NCI-H510A (cell line): Measurements from ENCODE around the gene STRA6.

Source experiments
- DNase-seq: peaks from one replicate; lab custom pipeline; 2025; lab: John Stamatoyannopoulos, UW

The STRA6 gene, protein sequence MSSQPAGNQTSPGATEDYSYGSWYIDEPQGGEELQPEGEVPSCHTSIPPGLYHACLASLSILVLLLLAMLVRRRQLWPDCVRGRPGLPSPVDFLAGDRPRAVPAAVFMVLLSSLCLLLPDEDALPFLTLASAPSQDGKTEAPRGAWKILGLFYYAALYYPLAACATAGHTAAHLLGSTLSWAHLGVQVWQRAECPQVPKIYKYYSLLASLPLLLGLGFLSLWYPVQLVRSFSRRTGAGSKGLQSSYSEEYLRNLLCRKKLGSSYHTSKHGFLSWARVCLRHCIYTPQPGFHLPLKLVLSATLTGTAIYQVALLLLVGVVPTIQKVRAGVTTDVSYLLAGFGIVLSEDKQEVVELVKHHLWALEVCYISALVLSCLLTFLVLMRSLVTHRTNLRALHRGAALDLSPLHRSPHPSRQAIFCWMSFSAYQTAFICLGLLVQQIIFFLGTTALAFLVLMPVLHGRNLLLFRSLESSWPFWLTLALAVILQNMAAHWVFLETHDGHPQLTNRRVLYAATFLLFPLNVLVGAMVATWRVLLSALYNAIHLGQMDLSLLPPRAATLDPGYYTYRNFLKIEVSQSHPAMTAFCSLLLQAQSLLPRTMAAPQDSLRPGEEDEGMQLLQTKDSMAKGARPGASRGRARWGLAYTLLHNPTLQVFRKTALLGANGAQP

GRCh38 chr15:74202452-74203401, at the start of gene STRA6:
Gene STRA6 (minus strand): TSS chr15:74202787. CDS start chr15:74202267, 520 bp downstream.
- DNase-seq = peak; percentile 74

- DNase-seq = no peak
These were observed 49.7 kb upstream of the STRA6 start for GRCh38 chr15:74252291-74252690.

GRCh38 chr15:74251131-74251811, 48.7 kb upstream of the STRA6 start:
- DNase-seq = no peak

DNA sequence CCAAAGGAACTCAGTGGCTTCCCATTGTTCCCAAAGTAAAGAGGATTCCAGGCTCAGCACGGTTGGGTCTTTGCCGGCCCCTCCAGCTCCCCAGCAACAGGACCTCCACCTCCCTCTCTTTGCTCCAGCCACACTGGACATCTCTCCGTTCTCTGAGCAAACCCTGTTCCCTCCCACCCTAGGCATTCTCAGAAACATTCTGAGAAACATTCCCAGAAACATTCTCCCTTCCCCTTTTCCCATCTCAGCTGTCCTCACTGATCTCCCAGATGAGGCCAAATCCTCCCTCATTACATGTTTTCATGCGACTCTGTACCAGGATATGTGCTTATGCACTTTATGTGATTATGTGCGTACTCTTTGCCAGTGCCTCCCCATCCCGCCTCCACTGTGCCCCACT, 47.7 kb upstream of the STRA6 start:
- DNase-seq = no peak

DNA sequence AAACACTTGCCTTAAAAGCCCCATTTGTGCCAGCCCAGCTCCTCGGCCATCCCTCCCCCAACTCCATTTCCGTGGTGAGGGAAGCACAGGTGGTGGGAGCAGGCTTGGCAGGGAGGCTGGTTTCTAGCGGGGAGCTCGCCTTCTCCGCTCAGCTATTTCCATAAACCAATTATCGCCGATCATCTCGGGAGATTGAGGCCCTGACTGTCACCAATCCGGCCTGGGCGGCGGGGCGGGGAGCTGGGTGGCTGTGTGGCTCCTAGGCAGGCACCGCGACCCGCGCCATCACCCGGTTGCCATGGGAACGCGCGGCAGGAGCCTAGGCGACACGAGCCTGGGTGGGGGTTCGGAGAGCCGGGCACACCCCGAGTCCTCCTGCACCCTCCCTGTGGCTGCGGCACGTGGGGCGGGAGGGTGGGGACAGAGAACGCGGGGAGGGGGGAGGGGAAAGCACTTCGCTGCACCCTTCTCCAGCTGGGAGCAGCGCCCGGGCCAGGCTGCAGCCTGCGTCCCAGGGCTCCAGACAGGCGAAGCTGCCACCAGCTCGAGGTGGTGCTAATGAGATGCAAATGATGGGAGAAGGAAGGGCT, 42.9 kb upstream of the STRA6 start:
- peak; percentile 82 for DNase-seq

- DNase-seq = no peak
These were observed 42.3 kb upstream of the STRA6 start for GRCh38 chr15:74244822-74245341.

GRCh38 chr15:74243431-74243830, 40.8 kb upstream of the STRA6 start:
- peak; percentile 67 for DNase-seq

GRCh38 chr15:74242441-74243185, 40.0 kb upstream of the STRA6 start:
- no peak for DNase-seq

DNA sequence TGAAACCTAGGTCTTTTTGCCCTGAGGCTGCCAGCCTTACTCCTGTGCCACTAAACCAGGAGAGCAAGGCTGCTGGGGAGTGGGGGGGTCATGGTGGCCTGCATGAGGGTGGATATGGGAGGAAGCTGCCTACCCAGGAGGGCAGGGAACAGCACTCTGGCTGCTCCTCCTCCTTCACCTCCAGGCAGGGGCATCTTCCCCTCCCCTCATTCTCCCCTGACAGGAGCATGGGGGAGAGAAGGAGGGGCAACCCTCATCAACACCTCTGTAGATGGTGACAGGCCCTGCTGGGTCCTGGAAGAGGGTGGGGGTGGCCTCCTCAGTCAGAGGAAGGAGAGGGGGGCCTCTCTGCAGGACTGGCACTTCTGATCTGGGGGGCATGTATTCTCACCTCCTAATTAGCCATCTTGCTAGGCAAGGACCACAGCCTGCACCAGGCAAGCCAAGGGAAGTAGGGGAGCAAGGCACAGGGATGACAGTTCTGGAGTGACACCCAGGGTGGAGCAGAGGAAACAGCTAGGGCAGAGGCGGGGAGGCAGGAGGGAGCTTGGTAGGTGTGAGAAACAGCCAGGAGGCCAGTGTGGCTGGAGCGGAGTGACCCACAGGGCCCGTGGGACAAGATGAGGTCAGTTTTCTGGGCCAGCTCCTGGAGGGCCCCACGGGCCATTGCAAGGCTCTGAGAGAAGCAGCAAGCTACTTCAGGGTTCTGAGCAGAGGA, 38.5 kb upstream of the STRA6 start:
- DNase-seq = no peak

GRCh38 chr15:74240002-74240568, 37.5 kb upstream of the STRA6 start:
- DNase-seq = peak; percentile 92

DNA sequence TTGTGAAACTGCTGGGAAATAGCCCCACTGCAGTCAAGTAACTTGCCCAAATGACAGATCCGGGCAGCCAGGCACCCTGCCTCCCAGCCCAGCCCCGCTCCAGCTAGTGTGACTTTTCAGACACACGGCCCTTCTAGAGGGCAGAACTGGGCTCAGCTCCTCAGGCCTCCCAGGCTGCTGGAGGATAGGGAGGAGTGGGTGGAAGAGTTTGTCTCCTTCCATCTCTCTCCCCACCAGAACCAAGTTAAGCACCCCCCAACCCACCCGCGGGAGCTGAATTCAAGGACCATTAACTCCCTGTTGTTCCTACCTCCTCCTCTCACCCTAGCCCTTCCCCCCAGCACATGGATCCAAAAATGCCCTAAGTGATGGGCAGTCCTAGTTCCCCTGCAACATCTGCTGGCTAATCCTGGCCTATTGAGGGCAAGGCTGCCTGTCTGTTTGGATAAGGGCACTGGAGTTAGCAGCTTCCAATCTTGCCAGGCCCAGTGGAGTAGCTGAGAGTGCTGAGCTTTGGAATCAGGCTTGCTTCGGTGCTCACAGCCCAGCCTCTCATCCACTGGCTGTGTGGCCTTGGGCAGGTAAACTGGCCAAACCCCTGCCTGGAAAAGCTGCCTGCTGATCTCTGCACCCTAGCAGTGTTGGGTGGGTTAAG, 36.6 kb upstream of the STRA6 start:
- DNase-seq = peak; percentile 46

GRCh38 chr15:74235962-74236361, 33.4 kb upstream of the STRA6 start, which contains the start of gene CCDC33:
Gene CCDC33 (plus strand): TSS chr15:74236326. CDS start chr15:74236720, 394 bp downstream.
- peak; percentile 95 for DNase-seq

- DNase-seq = no peak
These were observed 31.9 kb upstream of the STRA6 start for GRCh38 chr15:74234598-74234875.

DNA sequence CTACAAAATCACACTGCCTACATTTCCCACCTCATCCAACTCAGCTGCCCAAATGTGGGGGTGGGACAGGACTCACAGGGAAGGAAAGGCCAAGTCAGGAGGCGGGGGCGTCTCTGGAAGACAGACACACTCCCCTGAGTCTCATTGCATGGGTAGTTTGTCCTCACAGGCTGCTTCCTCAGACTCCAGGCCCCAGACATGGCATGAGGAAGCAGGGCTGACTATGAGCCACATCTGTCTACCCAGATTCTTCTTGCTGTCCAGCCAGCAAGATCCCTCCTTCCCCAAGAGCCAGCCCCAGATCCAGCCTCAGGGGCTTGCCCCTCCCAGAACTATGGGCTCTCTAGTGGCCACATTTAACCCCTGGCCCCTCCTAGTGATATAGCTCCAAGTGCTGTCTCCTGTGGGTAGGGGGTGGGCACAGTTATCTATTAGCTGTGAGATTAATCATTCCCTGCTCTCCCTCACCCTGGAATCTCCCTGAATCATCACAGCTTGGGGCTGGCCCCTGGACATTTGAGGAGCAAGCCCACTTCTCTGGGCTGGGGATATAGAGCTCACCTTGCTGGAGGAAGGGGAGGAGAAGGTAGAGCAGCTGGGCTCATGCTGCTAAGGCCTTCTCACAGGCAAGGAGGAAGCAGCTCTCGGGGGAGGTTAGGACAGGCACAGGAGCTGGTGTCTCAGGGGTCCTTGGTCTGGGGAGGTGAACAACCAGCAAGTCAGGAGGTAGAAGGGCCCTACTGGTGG, 31.4 kb upstream of the STRA6 start:
- DNase-seq = no peak

- no peak for DNase-seq
These were observed 30.8 kb upstream of the STRA6 start for GRCh38 chr15:74233373-74233772.

GRCh38 chr15:74231475-74231874, 28.9 kb upstream of the STRA6 start:
- DNase-seq = no peak

- no peak for DNase-seq
These were observed 27.1 kb upstream of the STRA6 start for GRCh38 chr15:74229686-74230085.

DNA sequence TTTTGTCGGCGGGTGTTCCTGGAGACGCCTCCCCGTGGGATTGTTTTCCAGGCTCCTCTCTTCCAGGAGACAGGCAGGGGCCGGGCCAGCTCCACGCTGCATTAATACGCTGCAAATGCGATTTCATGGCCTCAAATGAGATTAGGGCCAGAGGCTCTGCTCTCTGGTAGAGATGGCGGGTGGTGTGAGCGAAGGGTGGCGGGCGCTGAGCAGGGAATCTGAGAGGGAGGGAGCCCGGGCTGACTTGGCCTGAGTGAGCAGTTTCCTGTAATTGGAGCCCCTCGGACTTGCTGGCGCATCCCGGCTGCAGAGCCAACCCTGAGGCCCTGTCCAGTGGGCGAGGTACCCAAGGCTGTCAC, 26.1 kb upstream of the STRA6 start:
- DNase-seq = no peak
